HCT116 (cell line): Measurements from ENCODE around the gene MPPED1.

Source experiments
- CTCF ChIP-seq, 3 experiments: fragments of 200-600 bp in 1 of 3; sonication (generic) in 1 of 3; IDR thresholded peaks in 2 of 3; conservative IDR thresholded peaks in 1 of 3; 2 replicates each; pipeline ENCODE4 v1.5.1; 2012 to 2017; ENCODE audit warnings: low read depth in 2 of 3, low read length in 2 of 3, antibody characterized with exemption in 1 of 3, borderline replicate concordance in 1 of 3, control low read depth in 1 of 3, mild to moderate bottlenecking in 1 of 3, mixed read lengths in 1 of 3, mixed run types in 1 of 3, moderate library complexity in 1 of 3; ENCODE audit not compliant: insufficient read depth in 1 of 3
- EZH2 ChIP-seq: fragments of 200-600 bp; sonication (generic); IDR thresholded peaks from 2 replicates; pipeline ENCODE4 v1.6.1; 2017; ENCODE audit warnings: antibody characterized with exemption, mixed run types
- MAX ChIP-seq: IDR thresholded peaks from 2 replicates; pipeline ENCODE4 v1.6.1; 2012
- POLR2A ChIP-seq: IDR thresholded peaks from 2 replicates; pipeline ENCODE4 v1.7.0; 2011; ENCODE audit warnings: borderline replicate concordance; ENCODE audit not compliant: insufficient read depth, insufficient read length; ENCODE audit errors: extremely low read depth
- POLR2AphosphoS5 ChIP-seq: IDR thresholded peaks from 2 replicates; pipeline ENCODE4 v1.6.1; 2011; ENCODE audit warnings: mild to moderate bottlenecking, low read depth, low read length, moderate library complexity
- SIN3A ChIP-seq: IDR thresholded peaks from 2 replicates; pipeline ENCODE4 v1.6.1; 2012; ENCODE audit warnings: low read depth
- SP1 ChIP-seq: IDR thresholded peaks from 2 replicates; pipeline ENCODE4 v1.6.1; 2012; ENCODE audit warnings: low read depth

DNA sequence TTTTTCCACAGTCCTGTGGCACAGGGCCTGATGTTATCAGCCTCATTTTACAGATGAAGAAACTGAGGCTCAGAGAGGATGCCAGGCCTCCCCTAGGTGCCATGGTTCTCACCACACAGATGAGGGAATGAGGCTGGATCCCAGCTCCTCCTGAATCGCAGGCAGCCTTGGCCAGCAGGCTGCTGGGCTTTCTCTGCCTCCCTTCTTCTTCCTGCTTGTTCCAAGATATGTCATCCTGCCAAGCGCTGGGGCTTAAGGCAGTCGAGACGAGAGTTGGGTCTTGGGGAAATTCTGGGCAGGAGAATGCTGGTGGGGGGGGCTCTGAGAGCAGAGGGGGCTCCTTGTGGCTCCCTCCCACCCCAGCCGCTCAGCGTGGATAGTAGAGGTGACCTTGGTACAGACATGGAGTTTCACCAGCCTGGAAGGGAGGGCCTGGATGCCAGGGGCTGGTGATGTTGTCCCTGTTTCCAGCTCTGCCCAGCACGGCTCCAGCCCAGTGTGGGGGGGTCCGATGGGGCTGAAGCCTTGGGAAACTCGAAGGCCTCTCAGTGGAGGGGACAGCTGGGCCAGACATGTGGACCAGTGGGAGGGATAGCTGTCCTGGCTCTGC lies 16.6 kb upstream of the MPPED1 start:
- no peak for TF ChIP-seq CTCF (IDR thresholded peaks at IDR 0.05 in 2 of 3, conservative IDR thresholded peaks at IDR 0.05 in 1 of 3; ENCODE audit: borderline replicate concordance in 1 of 3, insufficient read depth in 1 of 3, low read depth in 2 of 3, low read length in 2 of 3)
- no peak for TF ChIP-seq POLR2A
- TF ChIP-seq POLR2AphosphoS5: no peak
- TF ChIP-seq EZH2: no peak
- TF ChIP-seq SP1: no peak
- TF ChIP-seq SIN3A: no peak
- no peak for TF ChIP-seq MAX
